NOMO-1 treated with DMSO at 0.1 percent for 48 hours (cell line): ENCODE measurements around the gene ST3GAL6.

Source experiments
- DNase-seq: peaks from one replicate; lab custom pipeline; 2025; ENCODE audit not compliant: unreplicated experiment; lab: John Stamatoyannopoulos, UW

Gene ST3GAL6

DNA sequence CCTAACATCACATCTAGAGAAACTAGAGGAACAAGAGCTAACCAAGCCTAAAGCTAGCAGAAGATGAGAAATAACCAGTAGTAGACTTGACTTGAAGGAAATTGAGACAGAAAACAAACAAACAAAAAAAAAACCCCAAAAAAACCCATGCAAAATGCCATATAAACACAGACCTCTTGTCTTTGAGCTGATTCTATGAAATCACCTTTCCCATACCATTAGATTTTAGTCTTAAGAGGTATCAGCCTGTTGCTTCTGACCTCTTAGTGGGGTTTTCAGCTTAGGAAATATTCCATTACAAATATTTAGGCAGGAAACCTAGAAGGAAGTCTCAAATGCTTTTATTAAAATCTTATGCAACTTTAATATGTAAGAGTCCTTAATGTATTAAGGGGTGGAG, 23.9 kb upstream of the ST3GAL6 start:
- no peak for DNase-seq

- DNase-seq, result no peak
Observed at GRCh38 chr3:98740324-98740723, 22.8 kb upstream of the ST3GAL6 start.

GRCh38 chr3:98741121-98741716, 21.9 kb upstream of the ST3GAL6 start:
- DNase-seq, result no peak

DNA sequence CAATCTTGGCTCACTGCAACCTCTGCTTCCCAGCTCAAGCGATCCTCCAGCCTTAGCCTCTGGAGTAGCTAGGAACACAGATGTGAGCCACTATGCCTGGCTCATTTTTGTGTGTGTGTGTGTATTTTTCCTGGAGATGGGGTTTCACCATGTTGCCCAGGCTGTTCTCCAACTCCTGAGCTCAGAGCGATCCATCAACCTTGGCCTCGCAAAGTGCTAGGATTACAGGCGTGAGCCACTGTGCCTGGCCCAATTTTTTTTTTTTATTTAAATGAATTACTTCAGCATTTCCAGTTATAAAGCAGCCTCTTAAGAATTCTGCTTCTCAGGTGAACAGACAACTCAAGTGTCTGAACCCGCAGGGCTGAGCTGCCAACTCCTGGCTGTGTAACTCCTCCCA, 20.1 kb upstream of the ST3GAL6 start:
- DNase-seq, result no peak

DNA sequence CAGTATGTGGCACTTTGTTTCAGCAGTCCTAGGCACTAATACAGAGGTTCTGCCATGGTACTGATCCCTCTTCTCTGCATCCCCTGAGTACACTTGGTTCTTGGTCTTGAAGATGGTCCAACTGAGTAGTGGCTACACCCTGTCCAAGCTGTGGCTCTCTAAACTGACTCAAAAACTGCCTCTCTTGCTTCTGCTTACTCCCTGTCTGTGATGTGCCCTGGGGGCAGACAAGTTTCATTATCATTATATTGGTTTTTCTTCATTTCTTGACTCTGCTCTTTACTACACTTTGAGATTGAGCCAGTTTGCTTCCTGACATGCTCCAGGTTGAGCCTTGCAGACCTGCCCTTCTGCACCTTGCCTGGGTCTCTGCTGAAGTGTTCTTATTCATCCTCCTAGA, 18.9 kb upstream of the ST3GAL6 start:
- DNase-seq, result no peak

DNA sequence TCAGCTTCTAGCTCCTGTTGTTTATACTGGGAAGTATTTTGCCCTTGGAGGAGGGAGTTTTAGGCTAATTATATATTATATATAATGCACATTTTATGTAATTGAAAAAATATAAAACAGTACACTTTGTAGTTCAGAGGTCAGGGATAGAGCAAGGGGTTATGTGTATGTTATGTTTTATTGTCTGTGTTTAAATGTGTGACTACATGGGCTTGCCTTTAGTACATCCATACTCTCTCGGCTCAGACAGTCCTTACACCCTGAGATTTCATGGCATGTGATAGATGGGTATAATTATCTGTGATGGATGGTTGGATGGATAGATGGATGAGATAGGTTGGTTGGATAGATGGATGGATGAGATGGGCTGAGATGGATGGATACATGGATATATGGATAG, 17.4 kb upstream of the ST3GAL6 start:
- no peak for DNase-seq

DNA sequence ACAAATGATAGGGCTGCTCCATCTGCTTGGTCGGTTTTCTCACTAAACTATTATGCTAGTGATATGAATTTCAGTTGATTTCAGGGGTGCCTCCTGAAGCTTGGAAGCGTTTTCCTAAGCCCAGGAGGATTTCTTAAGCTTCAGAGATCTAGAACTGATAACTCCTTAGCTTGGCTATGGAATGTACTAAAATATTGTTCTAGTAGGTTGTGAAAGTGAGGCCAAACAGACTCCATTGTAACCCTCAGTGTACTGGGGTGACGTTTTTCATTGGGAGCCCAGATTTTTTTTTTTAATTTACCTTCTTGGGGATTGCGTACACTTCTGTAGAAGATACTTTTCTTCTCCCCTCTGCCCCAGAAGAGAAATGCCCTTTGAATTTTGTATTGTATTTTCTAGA, 17.0 kb upstream of the ST3GAL6 start:
- DNase-seq, result no peak

DNA sequence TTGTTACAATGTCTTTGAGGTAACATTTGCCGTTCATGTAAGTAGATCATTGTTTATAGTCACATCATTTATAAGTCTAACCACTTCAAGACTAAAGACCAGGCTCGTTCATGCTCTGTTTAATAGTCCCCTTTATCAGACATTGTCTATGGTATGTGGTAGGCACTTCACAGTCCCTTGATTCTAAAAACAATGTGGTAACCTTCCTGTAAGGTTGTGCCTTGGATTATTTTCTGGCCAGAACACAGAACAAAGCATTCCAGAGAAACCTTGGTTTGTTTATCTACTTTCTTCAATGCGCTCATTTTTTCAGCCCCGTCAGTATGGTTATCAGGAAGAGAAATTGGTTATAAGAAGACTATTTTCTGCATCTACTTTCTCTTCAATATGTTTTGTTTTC, 16.3 kb upstream of the ST3GAL6 start:
- no peak for DNase-seq

DNA sequence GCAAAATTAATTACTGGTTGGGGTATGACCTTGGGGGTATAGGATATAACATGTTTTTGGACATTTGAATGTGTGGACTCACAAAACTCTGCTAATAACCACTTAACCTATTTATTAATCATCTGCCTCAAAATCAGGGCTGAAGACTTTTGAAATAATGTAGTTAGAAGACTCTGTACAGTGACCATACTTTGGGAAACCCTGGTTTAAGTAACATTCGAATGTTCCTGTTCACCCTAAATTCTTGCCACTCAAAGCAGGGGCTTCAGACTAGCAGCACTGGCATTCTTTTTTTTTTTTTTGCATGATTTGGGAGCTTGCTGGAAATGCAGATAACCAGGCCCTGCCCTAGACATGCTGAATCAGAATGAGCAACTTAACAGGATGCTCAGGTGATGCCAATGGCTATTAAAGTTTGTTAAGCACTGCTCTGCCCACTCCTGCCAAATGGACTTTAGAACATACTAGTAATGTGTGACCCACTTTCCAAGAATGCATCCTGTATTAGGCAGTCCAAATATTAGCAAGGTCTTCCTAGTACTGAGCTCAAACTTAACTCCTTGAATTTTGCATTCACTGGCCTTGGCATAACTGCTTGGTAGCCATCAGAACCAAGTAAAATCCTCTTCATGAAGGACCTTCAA, 12.7 kb upstream of the ST3GAL6 start:
- no peak for DNase-seq

GRCh38 chr3:98754483-98754882, 8.7 kb upstream of the ST3GAL6 start:
- no peak for DNase-seq

GRCh38 chr3:98755601-98756000, 7.5 kb upstream of the ST3GAL6 start:
- DNase-seq, result no peak

DNA sequence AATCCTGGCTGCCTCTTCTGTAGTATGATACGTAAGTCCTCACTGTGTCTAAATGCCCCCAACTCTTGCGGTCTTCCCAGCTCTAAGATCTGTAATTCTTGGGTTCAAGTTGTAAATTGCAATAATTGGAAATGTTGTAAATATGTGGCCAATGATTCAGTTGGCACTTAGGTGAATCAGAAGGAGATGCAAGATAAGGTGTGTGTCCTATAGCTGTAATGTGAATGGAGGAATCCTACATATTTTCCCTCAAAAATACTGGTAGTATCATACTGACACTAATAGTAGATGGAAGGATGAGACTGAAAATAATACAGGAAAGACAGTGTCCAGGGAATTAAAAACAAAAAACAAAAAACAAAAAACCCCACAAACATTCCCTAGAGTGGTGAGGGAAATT, 3.5 kb upstream of the ST3GAL6 start:
- DNase-seq, result no peak

DNA sequence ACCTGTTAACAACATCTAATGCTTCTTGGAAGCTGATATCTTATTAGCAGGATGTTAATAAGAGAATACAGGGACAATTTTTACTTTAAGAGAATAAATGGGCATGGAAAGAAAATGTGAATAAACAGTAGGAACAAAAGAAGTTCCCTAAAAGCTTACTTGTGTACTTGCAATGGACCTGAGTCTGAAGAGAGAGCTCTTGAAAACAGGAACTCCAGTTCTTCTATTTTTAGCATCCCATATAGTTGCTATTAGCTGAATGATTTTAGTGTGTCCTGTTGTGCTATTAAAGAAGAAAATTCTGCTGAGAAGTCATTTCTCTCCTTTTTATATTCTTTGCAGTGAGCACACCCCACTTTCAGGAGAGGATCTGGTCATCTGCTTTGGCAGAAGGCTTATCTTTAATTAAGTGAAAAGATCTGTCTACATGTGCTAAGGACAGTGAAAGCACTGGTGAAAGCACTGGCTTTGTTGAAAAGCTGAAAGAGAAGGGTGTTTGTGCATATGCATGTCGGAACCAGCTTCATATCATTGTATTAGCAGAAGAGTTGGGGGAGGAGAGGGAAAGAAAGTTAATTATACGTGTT, 1.4 kb upstream of the ST3GAL6 start:
- DNase-seq, result peak; percentile 85

DNA sequence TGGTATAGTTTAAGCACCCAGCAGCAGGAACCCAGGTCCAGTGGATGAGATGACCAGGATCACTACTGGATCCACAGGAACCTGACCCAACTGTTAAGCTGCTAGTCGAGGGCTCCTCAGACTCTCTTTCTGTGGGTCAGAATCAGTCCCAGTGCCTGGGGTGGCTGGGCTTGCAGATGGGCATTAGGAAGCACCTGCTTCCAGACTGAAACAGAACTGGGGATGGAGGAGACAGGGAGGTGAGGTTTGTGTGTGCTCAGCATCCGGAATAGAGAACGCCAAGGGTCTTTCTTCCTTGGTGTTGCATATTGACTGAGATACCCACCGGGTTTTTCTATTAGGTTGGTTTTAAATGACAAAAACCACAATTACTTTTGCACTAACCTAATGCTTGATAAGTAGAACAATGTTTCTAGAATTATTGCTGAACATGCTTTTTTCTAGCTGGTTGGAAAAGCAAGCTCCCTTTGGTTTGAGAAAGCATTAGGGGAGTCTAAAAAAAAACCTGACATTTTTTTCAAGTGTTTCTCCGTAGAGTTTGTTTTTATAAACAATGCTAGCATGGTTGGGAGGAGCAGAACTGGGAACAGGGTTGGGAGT, 779 bp downstream of the ST3GAL6 start:
- no peak for DNase-seq

DNA sequence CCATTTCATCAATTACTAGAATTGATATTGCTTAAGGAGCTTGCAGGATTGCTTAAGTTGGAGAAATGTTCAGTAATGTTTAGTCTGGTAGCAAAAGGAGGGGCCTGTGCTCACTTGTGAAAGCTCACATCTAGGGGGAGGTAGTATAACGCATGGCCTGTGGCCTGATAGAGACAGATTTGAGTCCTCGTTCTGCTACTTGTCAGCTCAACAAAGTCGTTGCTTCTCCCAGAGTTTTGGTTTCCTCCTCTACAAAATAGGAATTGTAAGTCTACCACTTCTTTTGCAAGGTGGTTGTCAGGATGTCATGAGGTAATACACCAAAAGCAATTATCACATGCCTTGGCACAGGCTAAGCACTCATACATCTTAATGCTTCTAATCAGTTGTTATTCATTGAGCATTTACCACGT, 1.3 kb downstream of the ST3GAL6 start:
- DNase-seq, result peak; percentile 83

DNA sequence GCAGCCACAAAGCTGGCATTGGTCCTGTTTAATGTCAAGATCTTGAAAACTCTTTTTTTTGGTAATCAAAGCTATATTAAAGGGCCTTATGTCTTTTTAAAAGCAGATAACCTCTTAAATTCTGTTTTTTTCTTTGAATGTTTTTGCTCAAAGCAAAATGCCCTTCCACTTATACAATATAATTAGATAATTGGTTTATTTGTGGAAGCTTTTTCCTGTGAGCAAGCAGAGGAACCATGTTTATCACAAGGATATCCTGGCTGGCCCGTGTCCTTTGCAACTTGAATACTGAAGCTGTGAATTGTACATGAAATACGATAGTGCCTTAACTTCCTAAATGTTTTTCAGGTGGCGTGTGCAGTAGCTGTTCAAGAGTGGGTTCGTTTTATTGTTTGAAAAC, 2.6 kb downstream of the ST3GAL6 start:
- DNase-seq, result no peak

DNA sequence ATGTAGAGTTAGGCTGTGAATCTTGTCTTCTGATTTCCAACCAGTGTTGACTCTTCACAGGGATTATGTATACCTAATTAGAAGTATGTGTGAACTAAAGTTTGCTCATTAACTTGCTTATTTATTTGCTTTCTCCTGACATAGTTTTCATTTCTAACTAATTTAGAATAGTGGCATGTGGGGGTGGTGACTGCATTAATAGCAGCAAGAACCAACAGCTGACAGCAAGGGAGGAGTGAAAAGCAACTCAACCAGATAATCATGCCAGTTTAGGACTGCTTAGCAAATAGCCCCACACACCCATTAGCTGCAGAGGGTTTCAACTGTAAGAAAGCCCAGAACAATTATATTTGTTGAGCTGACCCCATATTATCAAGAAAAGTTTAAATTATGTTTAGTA, 3.8 kb downstream of the ST3GAL6 start:
- no peak for DNase-seq

DNA sequence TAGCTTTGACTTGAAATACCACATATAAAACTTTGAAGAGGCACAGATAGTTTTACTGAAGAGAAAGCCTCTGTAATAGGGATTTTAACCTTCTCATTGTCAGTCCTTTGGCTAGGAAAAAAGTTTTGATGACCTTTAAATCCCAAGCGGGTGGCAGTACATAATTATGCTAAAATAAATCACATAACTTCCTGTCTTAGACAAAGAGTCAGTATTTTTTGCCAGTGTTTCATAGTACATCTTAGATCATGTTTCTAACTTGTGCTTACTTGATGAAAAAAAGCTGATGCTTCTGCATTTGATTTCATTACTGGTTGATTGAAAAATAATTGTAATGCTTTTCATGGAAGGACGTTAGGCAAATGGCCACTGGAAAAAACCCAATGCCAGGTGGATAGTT, 5.8 kb downstream of the ST3GAL6 start:
- no peak for DNase-seq

DNA sequence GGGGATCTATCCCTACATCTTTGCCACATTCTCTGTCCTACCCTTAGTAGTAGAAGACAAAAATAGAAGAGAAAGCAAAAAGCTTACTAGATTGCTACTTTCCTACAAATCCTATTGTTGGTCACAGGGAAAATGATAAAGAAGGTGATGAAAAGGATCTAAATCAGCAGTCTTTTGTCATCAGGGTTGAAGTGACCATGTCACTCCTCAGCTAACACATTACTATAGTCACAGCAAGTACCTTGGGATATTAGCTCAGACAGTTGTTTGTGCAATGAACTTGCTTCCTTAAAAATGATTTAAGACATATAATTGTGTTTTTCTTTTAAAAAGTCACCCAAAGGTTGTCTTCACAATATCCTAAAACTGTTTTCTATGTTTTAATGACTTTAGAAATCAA, 6.3 kb downstream of the ST3GAL6 start:
- peak; percentile 44 for DNase-seq

GRCh38 chr3:98770261-98771039, 7.3 kb downstream of the ST3GAL6 start:
- no peak for DNase-seq

- DNase-seq, result no peak
Observed at GRCh38 chr3:98772022-98772421, 8.9 kb downstream of the ST3GAL6 start.
